Measurements from ENCODE around the gene RHBDD3.

The RHBDD3 gene

GRCh38 chr22:29267858-29268510, at the start of gene RHBDD3, which contains the start of gene EWSR1:
Gene RHBDD3, minus strand, starts transcription at chr22:29267981. Its CDS starts 2,355 bp downstream, at chr22:29265626.
Gene EWSR1, plus strand, starts transcription at chr22:29268268. Its CDS starts 69 bp downstream, at chr22:29268337.
- peak; percentile 98 to 99 for DNase-seq

GRCh38 chr22:29316141-29316828, 48.5 kb upstream of the RHBDD3 start:
- no peak for DNase-seq

GRCh38 chr22:29315286-29316140, 47.7 kb upstream of the RHBDD3 start, which contains the start of gene RASL10A:
Gene RASL10A, minus strand, starts transcription at chr22:29315697. Its CDS starts 451 bp downstream, at chr22:29315246.
- no peak for DNase-seq

- no peak for DNase-seq
These were observed 46.9 kb upstream of the RHBDD3 start for GRCh38 chr22:29314537-29315285.

GRCh38 chr22:29313576-29314466, 46.0 kb upstream of the RHBDD3 start:
- no peak for DNase-seq

GRCh38 chr22:29313126-29313575, 45.4 kb upstream of the RHBDD3 start:
- peak in 1 of 2 donors; percentile 46 for DNase-seq

GRCh38 chr22:29312218-29313125, 44.7 kb upstream of the RHBDD3 start:
- DNase-seq, result no peak

GRCh38 chr22:29311464-29312217, 43.9 kb upstream of the RHBDD3 start:
- no peak for DNase-seq

- DNase-seq, result peak; percentile 54 to 67
These were observed 43.1 kb upstream of the RHBDD3 start for GRCh38 chr22:29310863-29311339.

GRCh38 chr22:29310065-29310862, 42.5 kb upstream of the RHBDD3 start:
- DNase-seq, result no peak

GRCh38 chr22:29309332-29310064, 41.7 kb upstream of the RHBDD3 start:
- no peak for DNase-seq

GRCh38 chr22:29308791-29309262, 41.0 kb upstream of the RHBDD3 start:
- DNase-seq, result no peak

- no peak for DNase-seq
These were observed 40.5 kb upstream of the RHBDD3 start for GRCh38 chr22:29308148-29308790.

GRCh38 chr22:29307596-29308147, 39.9 kb upstream of the RHBDD3 start:
- DNase-seq, result no peak

GRCh38 chr22:29306835-29307595, 39.2 kb upstream of the RHBDD3 start:
- no peak for DNase-seq
